GM21737 (cell line): ENCODE measurements around the gene SGCA.

Source experiments
- ATAC-seq: cut with Tn5 transposase; IDR thresholded peaks from one replicate; pipeline ENCODE4 v1.9.1; 2021; ENCODE audit warnings: mild to moderate bottlenecking, moderate library complexity; ENCODE audit not compliant: unreplicated experiment

Gene SGCA

DNA sequence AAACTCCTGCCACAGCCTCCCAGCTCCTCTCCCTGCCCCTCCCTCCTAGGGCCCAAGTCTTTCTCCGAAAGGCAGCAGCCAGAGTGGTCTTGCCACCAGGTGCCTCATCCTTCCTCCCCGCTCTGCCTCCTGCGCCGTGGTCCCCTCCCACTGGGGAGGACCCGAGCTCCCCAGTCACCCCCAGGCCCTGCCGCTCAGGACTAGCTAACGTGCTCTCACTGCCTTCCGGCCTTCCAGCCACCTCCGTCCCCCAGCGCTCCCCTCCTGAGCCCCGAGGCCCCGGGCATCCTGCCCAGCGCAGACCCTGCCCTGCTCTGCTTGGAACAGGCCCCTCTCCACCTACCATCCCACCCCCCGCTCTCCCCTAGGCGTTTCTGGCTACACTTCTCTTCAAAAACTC lies 55.0 kb downstream of the SGCA start:
- ATAC-seq: no peak

DNA sequence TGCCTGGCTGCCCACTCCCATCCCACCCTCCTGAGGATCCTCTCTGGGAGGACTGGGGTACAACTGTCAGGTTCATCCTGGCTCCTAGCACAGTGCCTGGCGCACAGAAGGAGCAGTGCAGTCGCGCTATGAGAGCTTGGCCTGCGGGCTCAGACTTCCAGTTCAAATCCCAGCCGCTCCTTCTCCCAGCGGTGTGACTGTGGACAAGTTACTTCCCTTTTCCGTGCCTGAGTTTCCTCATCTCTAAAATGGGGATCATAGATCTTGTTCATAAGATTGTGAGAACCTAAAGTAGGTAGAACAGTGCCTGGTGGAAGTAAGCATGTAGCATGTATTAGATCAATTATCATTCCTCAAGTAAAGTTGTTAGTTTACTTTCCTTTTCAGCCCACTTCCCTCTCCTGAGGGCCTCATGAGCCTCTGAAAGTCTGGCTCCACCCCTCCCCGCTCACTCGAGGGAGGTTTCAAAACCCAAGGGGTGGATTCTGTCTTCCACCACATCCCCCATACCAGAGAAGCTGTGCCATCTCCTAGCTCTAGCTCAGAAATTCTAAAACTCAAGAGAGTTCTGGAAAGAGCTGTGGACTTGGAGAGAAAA lies 55.6 kb downstream of the SGCA start:
- ATAC-seq: no peak

DNA sequence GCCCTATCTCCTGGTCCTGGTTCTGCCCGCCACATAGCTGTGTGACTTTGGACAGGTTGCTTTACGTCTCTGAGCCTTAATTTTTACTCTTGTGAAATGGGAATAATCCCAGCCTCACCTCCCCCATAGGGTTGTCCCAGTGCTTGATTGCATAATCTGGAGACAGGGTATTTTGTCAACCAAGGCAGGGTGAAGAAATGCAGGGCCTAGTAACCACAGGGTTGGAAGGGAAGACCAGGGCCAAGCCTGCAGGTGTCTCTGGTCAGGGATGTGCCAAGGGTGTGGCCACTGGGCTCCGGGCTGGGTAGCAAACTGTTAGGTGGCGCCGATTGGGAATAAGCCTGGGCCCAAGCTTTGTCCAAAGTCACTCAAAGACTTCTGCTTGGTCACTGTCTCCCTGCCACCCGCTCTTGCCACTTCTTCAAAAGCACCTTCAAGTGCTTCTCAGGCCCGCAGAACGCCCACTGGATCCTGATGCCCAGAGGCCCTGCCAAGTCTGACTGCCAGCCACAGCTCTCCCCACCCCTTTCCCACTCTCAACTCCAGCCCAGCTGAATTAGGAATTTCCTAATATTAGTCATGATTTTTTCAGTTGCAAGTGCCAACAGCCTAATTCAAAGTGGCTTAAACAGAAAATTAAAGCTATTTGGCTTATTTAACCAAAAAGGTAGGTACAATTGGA lies 56.2 kb downstream of the SGCA start:
- ATAC-seq: no peak

DNA sequence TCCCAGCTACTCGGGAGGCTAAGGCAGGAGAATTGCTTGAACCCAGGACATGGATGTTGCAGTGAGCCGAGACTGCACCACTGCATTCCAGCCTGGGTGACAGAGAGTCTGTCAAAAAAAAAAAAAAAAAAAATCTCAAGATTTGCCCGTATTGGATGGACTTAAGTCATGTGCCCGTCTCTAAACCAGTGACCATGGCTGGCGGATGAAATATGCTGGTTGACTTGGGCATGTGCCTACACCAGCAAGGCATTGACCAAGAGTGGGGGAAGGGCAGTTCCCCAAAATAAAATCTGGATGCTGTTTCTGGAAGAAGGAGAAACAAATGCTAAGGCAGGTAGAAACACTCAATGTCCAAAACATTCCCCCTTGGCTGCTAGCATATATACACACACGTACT lies 57.1 kb downstream of the SGCA start:
- ATAC-seq: no peak
